Testis (tissue), 5 donors: Measurements from ENCODE around the gene OCIAD1. TPM values are rescaled to one million over a fixed set of nuclear protein-coding genes. Genes with fewer than 3 reads are reported as not detected.
A peak's percentile ranks its signal among the peaks of the same experiment; 100 is the strongest.

Source experiments
- DNase-seq: peaks from one replicate; pipeline ENCODE4 v3.0.0-alpha.2; 2019
- H3K27ac ChIP-seq, 2 donors: fragments of 200-600 bp; sonication (generic); one replicate each; pipeline ENCODE4 v1.5.1; 2019
- H3K27me3 ChIP-seq: fragments of 200-600 bp; sonication (generic); one replicate; pipeline ENCODE4 v1.5.1; 2019
- H3K36me3 ChIP-seq: fragments of 200-600 bp; sonication (generic); one replicate; pipeline ENCODE4 v1.5.1; 2017; ENCODE audit warnings: low read depth; ENCODE audit errors: missing control alignments
- H3K4me1 ChIP-seq: fragments of 200-600 bp; sonication (generic); one replicate; pipeline ENCODE4 v1.5.1; 2019
- H3K4me3 ChIP-seq, 2 donors: fragments of 200-600 bp; sonication (generic); one replicate each; pipeline ENCODE4 v1.5.1; 2017 to 2019
- H3K9me3 ChIP-seq: fragments of 200-600 bp; sonication (generic); one replicate; pipeline ENCODE4 v1.5.1; 2017
- POLR2A ChIP-seq: fragments of 450-650 bp; IDR thresholded peaks from one replicate; pipeline ENCODE4 v1.6.1; 2017; ENCODE audit warnings: antibody characterized with exemption, mild to moderate bottlenecking, moderate library complexity
- WGBS, 2 donors: methylation state at CpG; one replicate each; pipeline ENCODE4 v1.1.5; 2018; 5-methylcytosine and 5-hydroxymethylcytosine counted together
- intact Hi-C: fragments of 100-400 bp; cut with DNase I; formaldehyde crosslinking; loops from one replicate; pipeline ENCODE4 v1.15.1; 2023; ENCODE audit warnings: low total_unique reads
- long read RNA-seq, 2 donors: transcript quantifications; one replicate each; lab custom pipeline, GENCODE V29; 2026
- polyA plus RNA-seq: library from polyadenylated mRNA; stranded (reverse); fragments of 350-450 nt; fragmentation: Illumina TruSeq; extraction: RNeasy Lipid Tissue Mini Kit (QIAGEN cat#74804); gene quantifications from one replicate; pipeline ENCODE4 v1.2.3, GENCODE V29; 2014; ENCODE audit warnings: low read depth, low replicate concordance; ENCODE audit not compliant: insufficient read depth
- total RNA-seq, 2 donors: library from RNA; depleted of rRNA; stranded (reverse); fragments of >200 nt; gene quantifications; one replicate each; pipeline ENCODE4 v1.2.3, GENCODE V29; 2016
- TF ChIP-seq, protein P1 (sequence below), 3 experiments: fragments of 450-650 bp in 2 of 3; fragments of 200-600 bp in 1 of 3; sonication (generic) in 1 of 3; IDR thresholded peaks; one replicate each; pipeline ENCODE4 v1.5.1; 2016 to 2019; ENCODE audit warnings: antibody characterized with exemption in 3 of 3, mild to moderate bottlenecking in 2 of 3, moderate library complexity in 1 of 3

Gene OCIAD1, protein sequence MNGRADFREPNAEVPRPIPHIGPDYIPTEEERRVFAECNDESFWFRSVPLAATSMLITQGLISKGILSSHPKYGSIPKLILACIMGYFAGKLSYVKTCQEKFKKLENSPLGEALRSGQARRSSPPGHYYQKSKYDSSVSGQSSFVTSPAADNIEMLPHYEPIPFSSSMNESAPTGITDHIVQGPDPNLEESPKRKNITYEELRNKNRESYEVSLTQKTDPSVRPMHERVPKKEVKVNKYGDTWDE
- total RNA-seq: 100 to 1,000 TPM; 112 to 126 TPM
- 141 TPM for polyA plus RNA-seq
- long read RNA-seq, donor 1, transcript OCIAD1-202 (9 exons, 1,594 nt): minor isoform, 26 of 91 reads
- long read RNA-seq, donor 1, transcript OCIAD1-206 (2 exons, 1,916 nt): minor isoform, 5 of 91 reads
- long read RNA-seq, donor 1, transcript OCIAD1-222 (7 exons, 688 nt): minor isoform, 13 of 91 reads
- long read RNA-seq, donor 1, transcript OCIAD1-201 (9 exons, 1,414 nt): major isoform, 35 of 91 reads
- long read RNA-seq, donor 1, partial matches to known transcripts: 9 of 91 reads
- long read RNA-seq, donor 1, other reads (novel, unspliced or antisense): 0 of 91 reads
- long read RNA-seq, donor 2, transcript OCIAD1-201 (9 exons, 1,414 nt): major isoform, 19 of 30 reads
- long read RNA-seq, donor 2, transcript OCIAD1-222 (7 exons, 688 nt): minor isoform, 5 of 30 reads
- long read RNA-seq, donor 2, partial matches to known transcripts: 0 of 30 reads
- long read RNA-seq, donor 2, other reads (novel, unspliced or antisense): 0 of 30 reads

DNA sequence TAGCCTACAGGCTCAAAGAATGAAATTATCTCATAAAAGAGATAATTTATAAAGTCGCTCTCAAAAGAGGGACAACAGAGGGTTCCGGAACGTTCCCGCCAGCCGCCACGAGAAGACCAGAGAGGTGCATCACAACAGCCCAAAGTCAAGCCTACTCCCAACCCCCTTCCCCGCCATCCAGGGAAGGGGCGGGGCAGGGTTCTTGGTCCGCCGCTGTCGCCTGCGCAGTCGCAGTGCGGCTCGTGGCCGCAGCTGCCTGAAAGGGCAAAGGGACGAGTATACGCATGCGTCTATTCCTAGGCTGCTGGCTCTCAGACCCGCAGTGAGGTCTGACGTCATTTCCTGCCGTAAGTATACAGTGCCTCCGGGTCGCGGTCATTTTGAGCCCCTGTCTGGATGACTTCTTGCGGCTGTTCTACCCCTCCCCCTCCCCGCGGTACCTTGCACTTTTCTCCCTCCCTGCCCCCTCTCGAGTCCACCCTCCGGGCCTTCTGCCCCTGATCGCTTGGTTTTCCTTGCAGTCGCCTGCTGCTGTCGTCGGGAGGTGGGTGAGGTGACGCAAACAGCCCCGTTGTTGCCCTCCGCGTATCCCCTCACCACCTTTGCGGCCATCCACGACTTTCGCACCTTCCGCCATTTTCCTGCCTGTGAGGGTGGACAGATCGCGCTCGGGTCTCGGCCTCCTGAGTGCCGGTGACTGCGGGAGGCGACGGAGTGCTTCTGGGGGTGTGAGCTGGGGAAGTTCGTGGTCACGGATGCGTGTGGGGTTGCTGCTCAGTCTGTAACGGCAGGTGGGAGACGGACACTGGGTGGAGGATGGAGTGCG, at the start of gene OCIAD1:
Gene OCIAD1, plus strand, starts transcription at position 383 of the 826 bp plus-strand sequence. CDS start 1,537 bp downstream, outside the sequence.
- no peaks in the 10 kb centered on the region for H3K27me3 ChIP-seq
- TF ChIP-seq, protein P1, sequence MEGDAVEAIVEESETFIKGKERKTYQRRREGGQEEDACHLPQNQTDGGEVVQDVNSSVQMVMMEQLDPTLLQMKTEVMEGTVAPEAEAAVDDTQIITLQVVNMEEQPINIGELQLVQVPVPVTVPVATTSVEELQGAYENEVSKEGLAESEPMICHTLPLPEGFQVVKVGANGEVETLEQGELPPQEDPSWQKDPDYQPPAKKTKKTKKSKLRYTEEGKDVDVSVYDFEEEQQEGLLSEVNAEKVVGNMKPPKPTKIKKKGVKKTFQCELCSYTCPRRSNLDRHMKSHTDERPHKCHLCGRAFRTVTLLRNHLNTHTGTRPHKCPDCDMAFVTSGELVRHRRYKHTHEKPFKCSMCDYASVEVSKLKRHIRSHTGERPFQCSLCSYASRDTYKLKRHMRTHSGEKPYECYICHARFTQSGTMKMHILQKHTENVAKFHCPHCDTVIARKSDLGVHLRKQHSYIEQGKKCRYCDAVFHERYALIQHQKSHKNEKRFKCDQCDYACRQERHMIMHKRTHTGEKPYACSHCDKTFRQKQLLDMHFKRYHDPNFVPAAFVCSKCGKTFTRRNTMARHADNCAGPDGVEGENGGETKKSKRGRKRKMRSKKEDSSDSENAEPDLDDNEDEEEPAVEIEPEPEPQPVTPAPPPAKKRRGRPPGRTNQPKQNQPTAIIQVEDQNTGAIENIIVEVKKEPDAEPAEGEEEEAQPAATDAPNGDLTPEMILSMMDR (IDR thresholded peaks at IDR 0.05): no peak
- TF ChIP-seq POLR2A: no peak
- peak; percentile 99 for DNase-seq
- peak within 1 kb of the TSS; percentile 93 to 96 for H3K27ac ChIP-seq
- no peaks in the 10 kb centered on the region for H3K9me3 ChIP-seq
- WGBS, 2 donors: 1 to 2% methylated on average over 53 to 56 of the region's 56 CpGs
- H3K4me1 ChIP-seq: peaks cover 12% of the 10 kb centered on the region
- H3K4me3 ChIP-seq: peak within 1 kb of the TSS; percentile 95 to 97
- H3K36me3 ChIP-seq: no peaks in the 10 kb centered on the region
- intact Hi-C loops: no loop called here

DNA sequence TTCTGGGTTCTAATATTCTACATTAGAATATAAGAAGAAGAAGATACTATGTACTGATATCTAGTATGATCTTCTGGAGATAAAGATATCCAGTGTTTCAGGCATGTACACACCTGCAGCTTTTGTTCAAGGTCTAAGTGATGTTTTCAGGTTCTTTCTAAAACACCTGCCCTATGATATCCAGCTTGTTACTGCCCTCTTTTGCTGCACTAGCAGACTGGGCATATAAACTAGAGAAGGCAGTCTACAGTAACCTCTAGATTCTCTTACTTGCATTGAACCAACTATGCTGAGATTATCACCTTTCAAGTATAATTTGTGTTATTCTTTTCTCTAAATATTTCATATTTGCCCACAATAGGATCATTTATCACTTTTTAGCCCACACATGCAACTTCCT, 48.9 kb upstream of the OCIAD1 start:
- Histone ChIP-seq H3K4me1 (peaks cover 7% of the 10 kb centered on the region), H3K27me3 (no peaks in the 10 kb centered on the region), H3K9me3 (no peaks in the 10 kb centered on the region), H3K4me3 (no peak overlapping the region), H3K27ac (no peak overlapping the region), H3K36me3 (no peaks in the 10 kb centered on the region)
- no peak for DNase-seq
- no peak for TF ChIP-seq POLR2A
- TF ChIP-seq, protein P1 (IDR thresholded peaks at IDR 0.05): no peak
- intact Hi-C loops: no loop called here

DNA sequence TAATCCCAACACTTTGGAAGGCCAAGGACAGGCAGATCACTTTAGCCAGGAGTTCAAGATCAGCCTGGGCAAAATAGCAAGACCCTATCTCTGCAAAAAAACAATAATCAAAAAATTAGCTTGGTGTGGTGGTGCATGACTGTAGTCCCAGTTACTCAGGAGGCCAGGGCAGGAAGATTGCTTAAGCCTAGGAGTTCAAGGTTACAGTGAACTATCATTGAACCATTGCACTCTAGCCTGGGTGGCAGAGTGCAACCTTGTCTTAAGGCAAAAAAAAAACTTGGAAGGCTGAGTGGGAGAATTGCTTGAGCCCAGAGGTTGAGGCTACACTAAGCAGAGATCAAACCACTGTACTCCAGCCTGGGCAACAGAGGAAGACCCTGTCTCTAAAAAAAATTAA, 45.6 kb upstream of the OCIAD1 start:
- intact Hi-C loops: no loop called here
- Histone ChIP-seq H3K27ac (no peak overlapping the region), H3K9me3 (no peaks in the 10 kb centered on the region), H3K27me3 (no peaks in the 10 kb centered on the region), H3K4me1 (peaks cover 7% of the 10 kb centered on the region), H3K36me3 (no peaks in the 10 kb centered on the region), H3K4me3 (no peak overlapping the region)
- no peak for TF ChIP-seq POLR2A
- TF ChIP-seq, protein P1 (IDR thresholded peaks at IDR 0.05): no peak
- DNase-seq: no peak

DNA sequence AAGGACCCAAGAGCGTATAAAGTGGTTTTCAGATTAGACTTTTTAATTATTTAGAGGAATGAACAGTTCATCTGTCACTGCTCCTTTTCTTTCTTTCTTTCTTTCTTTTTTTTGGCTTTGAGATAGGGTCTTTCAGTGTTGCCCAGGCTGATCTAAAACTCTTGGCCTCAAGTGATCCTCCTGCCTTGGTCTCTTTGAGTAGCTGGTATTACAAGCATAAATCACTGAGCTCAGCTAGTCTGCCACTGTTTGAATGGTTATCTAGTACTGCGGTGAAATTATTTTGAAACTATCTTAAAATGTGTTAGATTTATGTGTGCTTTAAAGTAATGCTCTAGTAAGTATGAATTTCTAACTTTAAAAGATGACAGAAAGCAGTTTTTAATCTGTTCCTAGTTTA, 44.3 kb upstream of the OCIAD1 start:
- Histone ChIP-seq H3K36me3 (no peaks in the 10 kb centered on the region), H3K27ac (no peak overlapping the region), H3K4me3 (no peak overlapping the region), H3K4me1 (peaks cover 1% of the 10 kb centered on the region), H3K9me3 (no peaks in the 10 kb centered on the region), H3K27me3 (no peaks in the 10 kb centered on the region)
- TF ChIP-seq POLR2A: no peak
- TF ChIP-seq, protein P1 (IDR thresholded peaks at IDR 0.05): no peak
- 73 to 80% methylated on average over 2 of the region's 2 CpGs for WGBS, 2 donors
- intact Hi-C loops: no loop called here
- DNase-seq: no peak
